NCI-H1694 treated with DMSO at 0.1 percent for 48 hours (cell line): ENCODE results near the gene ADSS2.

Experiments
- DNase-seq: peaks from one replicate; lab custom pipeline; 2025; lab: John Stamatoyannopoulos, UW

The ADSS2 gene

DNA sequence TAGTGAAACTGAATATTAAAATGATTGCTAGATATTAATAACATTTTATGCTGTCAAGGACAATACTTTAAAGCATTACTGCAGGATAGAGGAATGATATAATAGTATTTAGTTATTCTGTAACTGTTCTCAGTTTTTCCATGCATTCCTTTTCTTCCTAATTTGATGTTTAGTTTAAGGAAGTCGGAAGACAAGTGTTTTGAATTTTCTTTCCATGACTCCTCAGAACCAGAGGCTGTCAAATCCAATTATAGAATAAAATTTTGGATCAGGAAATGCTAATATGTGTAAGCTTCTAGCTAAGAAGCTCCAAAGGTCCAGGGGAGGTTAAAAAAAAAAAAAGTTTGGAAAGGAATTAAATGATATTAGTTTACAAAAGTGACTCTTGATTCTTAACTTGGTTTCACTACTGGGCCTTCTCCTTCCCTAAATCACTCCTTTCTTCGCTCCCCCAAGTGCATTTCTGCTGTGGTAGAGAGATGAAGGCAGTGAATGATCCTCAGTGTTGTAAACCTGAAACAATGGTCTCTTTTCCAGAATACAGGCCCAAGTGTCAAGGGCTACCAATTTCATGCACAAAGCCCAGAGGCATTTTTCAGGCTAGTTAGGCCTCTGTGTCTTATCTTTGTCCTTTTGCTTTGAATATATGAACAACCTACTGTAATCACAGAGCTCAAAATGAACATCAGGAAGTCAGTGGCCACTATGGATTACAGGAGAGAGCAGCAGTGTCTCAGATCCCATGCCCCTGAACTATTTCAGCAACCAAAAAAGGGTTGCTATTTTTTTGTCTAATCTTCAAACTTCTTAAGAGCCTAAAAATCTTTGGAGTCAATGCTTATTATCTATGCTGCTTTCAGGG lies 6.2 kb downstream of the ADSS2 start:
- DNase-seq: no peak

DNA sequence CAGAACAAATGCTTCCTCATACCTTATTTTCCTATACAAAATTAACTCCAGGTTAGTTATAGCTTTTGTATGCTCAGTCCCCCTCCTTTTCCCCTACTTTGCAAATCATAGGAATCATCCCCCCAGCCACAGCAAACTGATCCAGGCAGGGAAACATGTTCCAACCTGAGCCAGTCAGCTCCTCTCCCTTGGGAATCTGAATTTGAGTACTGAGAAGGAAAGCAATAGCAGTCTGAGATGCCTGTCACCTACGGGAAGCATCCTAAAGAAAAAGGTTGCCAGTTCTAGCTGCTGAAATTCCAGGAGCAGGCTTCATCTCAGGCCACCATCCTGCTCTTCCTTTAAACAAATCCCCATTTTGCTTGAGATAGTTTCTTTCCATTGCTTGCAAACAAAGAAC lies 6.9 kb downstream of the ADSS2 start:
- peak; percentile 29 for DNase-seq

GRCh38 chr1:244442850-244443249 lies 8.9 kb downstream of the ADSS2 start:
- no peak for DNase-seq

GRCh38 chr1:244439391-244440032 lies 12.2 kb downstream of the ADSS2 start:
- DNase-seq: no peak

GRCh38 chr1:244437086-244437468 lies 14.6 kb downstream of the ADSS2 start:
- no peak for DNase-seq

DNA sequence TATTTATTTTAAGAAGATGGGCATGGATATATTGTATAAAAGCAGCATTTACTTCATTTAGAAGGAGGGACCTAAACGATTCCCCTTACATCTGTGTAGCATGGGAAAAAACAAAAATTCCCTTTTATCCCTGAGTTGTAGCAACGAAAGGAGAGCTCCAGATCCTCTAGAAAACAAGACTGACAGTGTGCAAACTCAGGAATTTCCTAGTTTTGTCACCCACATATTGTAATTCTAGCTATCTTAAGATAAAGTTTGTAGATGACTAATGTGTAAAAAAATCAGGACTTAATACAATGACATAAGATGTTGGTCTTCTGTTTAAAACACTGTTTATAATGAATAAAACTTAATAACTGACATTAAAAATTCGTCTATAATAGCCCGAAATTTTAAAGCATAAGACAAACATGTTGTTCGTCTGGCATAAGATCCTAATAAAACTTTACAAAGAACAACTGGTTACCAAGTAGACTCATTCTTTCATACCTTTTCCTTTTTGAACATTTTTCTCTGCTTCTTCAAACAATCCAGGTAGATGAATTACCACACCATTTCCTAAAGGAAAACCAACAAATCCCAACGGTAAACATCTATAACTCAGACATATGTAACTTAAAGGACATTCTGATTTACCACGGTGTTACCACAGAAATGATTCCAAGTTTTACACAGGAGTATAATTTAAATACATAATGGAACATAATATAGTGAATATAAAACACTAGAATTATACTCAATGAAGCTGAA lies 15.2 kb downstream of the ADSS2 start:
- no peak for DNase-seq

- no peak for DNase-seq
Observed at GRCh38 chr1:244435562-244436205, 16.0 kb downstream of the ADSS2 start.

GRCh38 chr1:244431166-244431565 lies 20.5 kb downstream of the ADSS2 start:
- no peak for DNase-seq

DNA sequence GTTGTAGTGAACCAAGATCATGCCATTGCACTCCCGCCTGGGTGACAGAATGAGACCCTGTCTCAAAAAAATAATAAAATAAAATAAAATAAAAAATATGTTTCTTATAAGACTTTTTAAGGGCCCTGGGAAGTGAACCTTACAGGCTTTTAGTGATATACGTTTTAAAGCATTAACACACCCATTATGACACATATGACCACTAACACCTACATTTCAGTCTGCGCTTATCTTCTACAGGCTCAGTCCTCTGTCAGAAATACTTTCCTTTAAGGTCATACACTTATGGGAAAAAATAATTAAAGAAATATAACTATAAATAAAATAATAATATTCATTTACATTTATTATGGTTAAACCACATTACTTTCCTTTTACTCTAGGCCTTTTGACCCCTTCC lies 21.9 kb downstream of the ADSS2 start:
- no peak for DNase-seq

- no peak for DNase-seq
Observed at GRCh38 chr1:244427647-244428046, 24.1 kb downstream of the ADSS2 start.

GRCh38 chr1:244424649-244425334 lies 26.9 kb downstream of the ADSS2 start:
- DNase-seq: no peak

- no peak for DNase-seq
Observed at GRCh38 chr1:244422174-244422573, 29.5 kb downstream of the ADSS2 start.

GRCh38 chr1:244419024-244419423 lies 32.7 kb downstream of the ADSS2 start:
- DNase-seq: no peak

DNA sequence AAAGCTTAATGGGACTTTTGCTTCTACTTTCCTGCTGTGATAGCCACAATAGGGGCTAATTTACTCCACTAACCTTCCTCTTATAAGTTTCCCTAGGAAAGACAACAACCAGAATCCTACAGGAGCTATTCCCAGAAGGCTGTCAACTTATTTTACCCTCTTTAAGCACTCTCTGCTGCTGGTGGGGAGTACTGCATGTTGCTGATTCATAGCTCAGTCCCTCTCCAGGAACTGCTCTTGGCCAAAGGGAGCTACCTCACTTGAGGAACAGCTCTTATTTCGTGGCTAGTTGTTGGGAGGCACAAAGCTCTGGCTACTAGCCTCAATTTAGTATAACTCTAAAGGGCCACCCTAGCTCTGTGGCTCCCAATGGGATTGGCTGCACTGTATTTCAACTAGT lies 37.2 kb downstream of the ADSS2 start:
- no peak for DNase-seq

GRCh38 chr1:244413736-244414135 lies 38.0 kb downstream of the ADSS2 start:
- DNase-seq: no peak

DNA sequence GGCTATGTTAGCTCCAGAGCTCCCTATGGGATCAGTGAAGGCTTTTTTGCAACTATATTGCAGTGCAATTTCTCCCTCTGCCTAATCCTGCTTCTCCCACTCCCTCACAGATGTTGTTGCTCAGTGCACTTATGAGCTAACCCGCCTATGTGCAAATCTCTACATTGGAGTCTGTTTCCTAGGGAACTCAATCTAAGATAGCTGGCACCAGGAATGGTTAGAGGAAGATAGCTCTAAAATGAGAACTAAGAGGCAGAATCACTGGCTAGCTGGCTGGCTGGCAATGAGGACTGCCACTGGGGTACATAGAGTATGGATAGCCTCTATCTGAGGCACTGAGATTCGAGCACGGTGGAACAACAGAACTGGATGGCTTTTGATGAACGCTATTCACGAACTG lies 39.5 kb downstream of the ADSS2 start:
- no peak for DNase-seq

- no peak for DNase-seq
Observed at GRCh38 chr1:244409701-244410100, 42.0 kb downstream of the ADSS2 start.

- no peak for DNase-seq
Observed at GRCh38 chr1:244406337-244406736, 45.4 kb downstream of the ADSS2 start.

DNA sequence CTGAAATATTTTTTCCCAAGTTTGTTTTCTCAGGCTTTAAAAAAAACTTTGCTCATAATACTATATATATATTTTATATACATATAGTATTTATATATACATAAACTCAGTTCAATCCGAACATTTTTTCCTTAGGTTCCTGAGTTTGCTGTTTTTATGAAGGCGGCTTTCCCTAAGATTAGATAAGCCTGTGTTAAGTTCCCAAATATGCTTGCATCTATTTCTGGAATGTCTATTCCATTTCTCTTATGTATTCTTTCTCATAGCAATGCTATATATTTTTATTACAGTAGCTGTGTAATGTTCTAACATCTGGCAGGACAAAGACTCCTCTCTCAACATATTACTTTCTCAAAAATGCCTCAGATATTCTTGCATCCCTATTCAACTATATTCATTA lies 45.9 kb downstream of the ADSS2 start:
- no peak for DNase-seq

DNA sequence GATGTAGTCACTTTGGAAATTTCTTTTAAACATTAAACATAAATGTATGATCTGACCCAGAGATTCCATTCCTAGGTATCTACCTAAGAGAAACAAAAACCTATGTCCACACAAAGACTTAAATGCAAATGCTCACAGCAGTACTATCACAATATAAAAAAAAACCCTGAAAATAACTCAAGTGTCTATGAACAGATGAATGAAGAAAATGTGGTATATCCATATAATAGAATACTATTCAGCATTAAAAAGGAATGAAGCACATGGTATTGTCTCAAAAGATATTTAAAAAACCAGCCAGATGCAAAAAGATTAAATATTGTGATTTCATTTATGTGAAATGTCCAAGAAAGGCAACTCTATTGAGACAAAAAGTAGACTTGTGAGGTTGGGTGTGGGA lies 48.3 kb downstream of the ADSS2 start:
- DNase-seq: no peak

DNA sequence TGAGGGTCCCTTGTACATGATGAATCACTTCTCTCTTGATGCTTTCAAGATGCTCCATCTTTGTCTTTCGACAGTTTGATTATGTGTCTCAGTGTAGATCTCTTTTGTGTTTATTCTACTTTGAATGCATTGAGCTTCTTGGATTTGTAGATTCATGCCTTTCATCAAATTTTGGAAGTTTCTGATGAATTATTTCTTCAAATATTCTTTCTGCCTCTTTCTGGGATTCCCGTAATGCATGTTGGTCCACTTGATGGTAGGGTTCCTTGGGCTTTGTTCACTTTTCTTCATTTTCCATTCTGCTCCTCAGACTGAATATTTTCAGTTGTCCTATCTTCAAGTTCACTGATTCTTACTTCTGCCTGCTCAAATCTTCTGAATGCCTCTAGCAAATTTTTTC lies 50.7 kb downstream of the ADSS2 start:
- no peak for DNase-seq

DNA sequence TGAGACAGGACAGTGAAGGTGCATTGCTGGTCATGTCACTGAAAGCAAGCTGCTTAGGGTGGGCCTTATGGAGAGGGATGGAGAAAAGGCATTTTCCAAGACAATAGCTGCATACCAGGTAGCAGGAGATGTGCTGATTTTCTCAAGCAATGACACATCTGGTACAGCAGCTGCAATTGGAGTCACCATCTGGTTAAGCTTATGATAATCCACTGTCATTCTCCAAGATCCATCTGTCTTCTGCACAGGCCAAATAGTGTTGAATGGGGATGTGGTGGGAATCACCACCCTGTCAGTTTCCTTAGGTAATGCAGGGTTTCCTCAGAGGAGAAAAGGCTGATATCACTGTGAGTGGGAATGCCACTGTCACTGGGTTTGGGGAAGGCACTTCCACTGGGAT lies 54.6 kb downstream of the ADSS2 start:
- DNase-seq: peak; percentile 16
